Endothelial cell of umbilical vein (primary cell): ENCODE measurements around the gene SESN1.

ENCODE experiments used
- CTCF ChIP-seq, 2 donors: IDR thresholded peaks; 1 replicate in 1 of 2; 2 replicates in 1 of 2; pipeline ENCODE4 v1.5.1; 2011; ENCODE audit warnings: low read length in 2 of 2, mild to moderate bottlenecking in 2 of 2, moderate library complexity in 2 of 2, control low read depth in 1 of 2, inconsistent platforms in 1 of 2, low read depth in 1 of 2; ENCODE audit not compliant: insufficient read depth in 1 of 2; ENCODE audit errors: extremely low read depth in 1 of 2
- EZH2 ChIP-seq: IDR thresholded peaks from 2 replicates; pipeline ENCODE4 v1.6.1; 2012; ENCODE audit warnings: borderline replicate concordance, low read depth, mild to moderate bottlenecking, moderate library complexity, low read length, inconsistent platforms; ENCODE audit not compliant: severe bottlenecking
- FOS ChIP-seq: IDR thresholded peaks from 2 replicates; pipeline ENCODE4 v1.6.1; 2011; ENCODE audit warnings: mild to moderate bottlenecking, low read length, moderate library complexity, borderline replicate concordance; ENCODE audit not compliant: insufficient read depth
- MAX ChIP-seq: IDR thresholded peaks from 2 replicates; pipeline ENCODE4 v1.6.1; 2011; ENCODE audit not compliant: insufficient read depth, insufficient read length
- MYC ChIP-seq: IDR thresholded peaks from one replicate; pipeline ENCODE4 v1.6.1; 2011; ENCODE audit warnings: mild to moderate bottlenecking, low read depth, low read length
- POLR2A ChIP-seq: IDR thresholded peaks from 2 replicates; pipeline ENCODE4 v1.6.1; 2012; ENCODE audit warnings: low read depth, mild to moderate bottlenecking, control low read depth, low read length
- POLR2AphosphoS5 ChIP-seq: IDR thresholded peaks from 2 replicates; pipeline ENCODE4 v1.6.1; 2012; ENCODE audit warnings: low read depth, mild to moderate bottlenecking, control low read depth, low read length, moderate library complexity; ENCODE audit not compliant: insufficient read depth

- TF ChIP-seq EZH2 = no peak
- TF ChIP-seq POLR2A = no peak
- TF ChIP-seq CTCF (IDR thresholded peaks at IDR 0.05; ENCODE audit: extremely low read depth in 1 of 2, insufficient read depth in 1 of 2, low read depth in 1 of 2, low read length in 2 of 2) = no peak
- no peak for TF ChIP-seq POLR2AphosphoS5
- no peak for TF ChIP-seq MYC
- no peak for TF ChIP-seq MAX
- TF ChIP-seq FOS = no peak
These were observed 41.8 kb downstream of the SESN1 start for GRCh38 chr6:109052852-109053251.
